Activated T-helper 2 cell treated with anti-CD3 and anti-CD28 coated beads, Interferon-gamma antibody, Interleukin-2, Interleukin-4, amounts not matched to agents 10 μg/mL and 5 μg/mL and 100 μg/mL, durations not matched to agents 14 hours and 24 hours and 36 hours (primary cell): ENCODE data around the gene ARHGAP32. TPM values are rescaled to one million over a fixed set of nuclear protein-coding genes. Genes with fewer than 3 reads are reported as not detected.

Source experiments
- total RNA-seq: library from RNA; stranded (reverse); gene quantifications from 2 replicates; pipeline ENCODE4 v1.2.3, GENCODE V29; 2022

The ARHGAP32 gene
- total RNA-seq, 1 donor from 2014 or later = 4.6 TPM

Other genes with a start within 250 kb of the ARHGAP32 start
- not detected in 2 replicates for gene TP53AIP1, start 249.5 kb downstream of the ARHGAP32 start, total RNA-seq
- gene BARX2, start 183.5 kb upstream of the ARHGAP32 start, total RNA-seq = 4.7 and 4.9 TPM in 2 replicates